ENCODE measurements around the gene KRT71.

Gene KRT71

DNA sequence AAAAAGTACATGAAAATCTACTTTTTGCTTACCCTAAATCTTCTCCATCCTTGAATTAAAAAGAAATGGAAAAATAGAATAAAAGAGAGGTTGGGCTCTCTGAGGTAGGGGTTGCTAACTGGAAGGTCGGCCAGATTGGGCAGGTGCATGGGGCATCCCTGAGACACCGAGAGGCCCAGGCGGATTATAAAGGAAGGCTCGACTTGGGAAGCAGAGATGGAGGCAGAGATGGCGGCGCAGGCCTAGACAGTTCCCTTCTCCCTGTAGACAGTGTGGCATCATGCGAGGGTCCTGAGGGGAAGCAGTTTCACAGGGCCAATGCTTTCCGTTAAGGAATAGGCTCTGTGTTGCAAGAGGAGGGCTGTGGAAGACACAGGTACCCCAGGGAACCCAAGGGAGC lies 24.4 kb upstream of the KRT71 start:
- no peak overlapping the region for H3K4me2 ChIP-seq (ENCODE audit: low read length)
- no peak overlapping the region for H3K9ac ChIP-seq (ENCODE audit: low read length)
- no peak overlapping the region for H3K27ac ChIP-seq (ENCODE audit: low read length)
- no peak for TF ChIP-seq EZH2phosphoT487 (IDR thresholded peaks at IDR 0.05; ENCODE audit: low read depth)
- TF ChIP-seq CTCF (IDR thresholded peaks at IDR 0.05; ENCODE audit: low read depth, low read length) = no peak
- peaks cover 5% of the 10 kb centered on the region; the same call in 1 of the 2 replicates for H3K4me1 ChIP-seq (ENCODE audit: low read length)
- no peaks in the 10 kb centered on the region for H3K36me3 ChIP-seq (replicated peaks; ENCODE audit: low read depth, low read length)
- H4K20me1 ChIP-seq (ENCODE audit: insufficient read depth, low read length) = no peaks in the 10 kb centered on the region
- no peak overlapping the region for H2AFZ ChIP-seq (ENCODE audit: low read depth, low read length)
- H3K27me3 ChIP-seq (ENCODE audit: low read depth, low read length) = peaks cover 19% of the 10 kb centered on the region
- H3K4me3 ChIP-seq (ENCODE audit: low read length) = no peak overlapping the region
- no peaks in the 10 kb centered on the region for H3K9me3 ChIP-seq (ENCODE audit: insufficient read depth, low read length)
- no peaks in the 10 kb centered on the region for H3K79me2 ChIP-seq (ENCODE audit: low read length)

DNA sequence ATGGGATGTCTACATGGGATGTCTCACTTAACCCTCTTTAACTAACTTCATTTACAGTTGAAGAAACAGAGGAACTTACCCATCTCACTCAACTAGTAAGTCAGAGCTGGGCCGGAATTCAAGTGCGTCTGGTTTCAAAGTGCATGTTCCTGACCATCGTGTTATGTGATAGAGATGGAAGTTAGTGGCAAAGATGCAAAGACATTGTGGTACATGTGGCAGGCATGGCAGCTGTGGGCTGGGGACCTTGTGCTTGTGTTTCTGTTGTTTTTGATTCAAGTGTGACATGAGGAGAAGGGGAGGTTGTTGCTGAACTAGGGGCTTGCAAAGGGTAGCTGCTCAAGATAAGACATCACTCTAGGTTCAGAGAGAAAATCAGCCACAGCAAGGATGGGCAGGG lies 23.0 kb upstream of the KRT71 start:
- H4K20me1 ChIP-seq (ENCODE audit: insufficient read depth, low read length) = no peaks in the 10 kb centered on the region
- H2AFZ ChIP-seq (ENCODE audit: low read depth, low read length) = no peak overlapping the region
- peaks cover 21% of the 10 kb centered on the region for H3K27me3 ChIP-seq (ENCODE audit: low read depth, low read length)
- H3K36me3 ChIP-seq (replicated peaks; ENCODE audit: low read depth, low read length) = no peaks in the 10 kb centered on the region
- TF ChIP-seq EZH2phosphoT487 (IDR thresholded peaks at IDR 0.05; ENCODE audit: low read depth) = no peak
- TF ChIP-seq CTCF (IDR thresholded peaks at IDR 0.05; ENCODE audit: low read depth, low read length) = no peak
- no peaks in the 10 kb centered on the region for H3K79me2 ChIP-seq (ENCODE audit: low read length)
- no peak overlapping the region for H3K9ac ChIP-seq (ENCODE audit: low read length)
- no peaks in the 10 kb centered on the region for H3K9me3 ChIP-seq (ENCODE audit: insufficient read depth, low read length)
- no peak overlapping the region for H3K4me2 ChIP-seq (ENCODE audit: low read length)
- H3K4me1 ChIP-seq (ENCODE audit: low read length) = peaks cover 5% of the 10 kb centered on the region; the same call in 1 of the 2 replicates
- H3K4me3 ChIP-seq (ENCODE audit: low read length) = no peak overlapping the region
- no peak overlapping the region for H3K27ac ChIP-seq (ENCODE audit: low read length)

GRCh38 chr12:52575256-52575655 lies 22.3 kb upstream of the KRT71 start:
- no peak overlapping the region for H3K9ac ChIP-seq (ENCODE audit: low read length)
- peaks cover 5% of the 10 kb centered on the region; the same call in 1 of the 2 replicates for H3K4me1 ChIP-seq (ENCODE audit: low read length)
- H3K36me3 ChIP-seq (replicated peaks; ENCODE audit: low read depth, low read length) = no peaks in the 10 kb centered on the region
- TF ChIP-seq EZH2phosphoT487 (IDR thresholded peaks at IDR 0.05; ENCODE audit: low read depth) (no peak), CTCF (IDR thresholded peaks at IDR 0.05; ENCODE audit: low read depth, low read length) (no peak)
- no peaks in the 10 kb centered on the region for H4K20me1 ChIP-seq (ENCODE audit: insufficient read depth, low read length)
- H3K27me3 ChIP-seq (ENCODE audit: low read depth, low read length) = peaks cover 23% of the 10 kb centered on the region
- H3K27ac ChIP-seq (ENCODE audit: low read length) = no peak overlapping the region
- no peak overlapping the region for H2AFZ ChIP-seq (ENCODE audit: low read depth, low read length)
- H3K4me2 ChIP-seq (ENCODE audit: low read length) = no peak overlapping the region
- no peaks in the 10 kb centered on the region for H3K9me3 ChIP-seq (ENCODE audit: insufficient read depth, low read length)
- no peaks in the 10 kb centered on the region for H3K79me2 ChIP-seq (ENCODE audit: low read length)
- H3K4me3 ChIP-seq (ENCODE audit: low read length) = no peak overlapping the region

- no peaks in the 10 kb centered on the region for H3K9me3 ChIP-seq (ENCODE audit: insufficient read depth, low read length)
- H3K36me3 ChIP-seq (replicated peaks; ENCODE audit: low read depth, low read length) = no peaks in the 10 kb centered on the region
- TF ChIP-seq EZH2phosphoT487 (IDR thresholded peaks at IDR 0.05; ENCODE audit: low read depth) = no peak
- no peak for TF ChIP-seq CTCF (IDR thresholded peaks at IDR 0.05; ENCODE audit: low read depth, low read length)
- no peak within 1 kb of the TSS for H3K4me3 ChIP-seq (ENCODE audit: low read length)
- H4K20me1 ChIP-seq (ENCODE audit: insufficient read depth, low read length) = no peaks in the 10 kb centered on the region
- H3K4me1 ChIP-seq (ENCODE audit: low read length) = peaks cover 13% of the 10 kb centered on the region
- H3K27me3 ChIP-seq (ENCODE audit: low read depth, low read length) = peaks cover 19% of the 10 kb centered on the region
- no peak within 1 kb of the TSS for H3K9ac ChIP-seq (ENCODE audit: low read length)
- no peaks in the 10 kb centered on the region for H3K79me2 ChIP-seq (ENCODE audit: low read length)
- no peak within 1 kb of the TSS for H3K27ac ChIP-seq (ENCODE audit: low read length)
- H2AFZ ChIP-seq (ENCODE audit: low read depth, low read length) = no peak within 1 kb of the TSS
- no peak within 1 kb of the TSS for H3K4me2 ChIP-seq (ENCODE audit: low read length)
Measured at GRCh38 chr12:52573743-52574142, 20.8 kb upstream of the KRT71 start, which contains the start of gene KRT74. TSS of gene KRT74 (minus strand) at chr12:52573843. CDS start at chr12:52573777, 66 bp downstream.

Data from OCI-LY3 (cell line).